GM18517 (cell line): ENCODE data around the gene CLEC2D.
"Not testable (repeated sequence)": the region's sequence is repeated elsewhere in the genome, so short reads cannot be mapped to it uniquely, and the experiment has no call there.

Experiments used
- ATAC-seq: cut with Tn5 transposase; IDR thresholded peaks from one replicate; pipeline ENCODE4 v1.9.1; 2021; ENCODE audit warnings: mild to moderate bottlenecking, moderate library complexity; ENCODE audit not compliant: unreplicated experiment

CLEC2D gene

DNA sequence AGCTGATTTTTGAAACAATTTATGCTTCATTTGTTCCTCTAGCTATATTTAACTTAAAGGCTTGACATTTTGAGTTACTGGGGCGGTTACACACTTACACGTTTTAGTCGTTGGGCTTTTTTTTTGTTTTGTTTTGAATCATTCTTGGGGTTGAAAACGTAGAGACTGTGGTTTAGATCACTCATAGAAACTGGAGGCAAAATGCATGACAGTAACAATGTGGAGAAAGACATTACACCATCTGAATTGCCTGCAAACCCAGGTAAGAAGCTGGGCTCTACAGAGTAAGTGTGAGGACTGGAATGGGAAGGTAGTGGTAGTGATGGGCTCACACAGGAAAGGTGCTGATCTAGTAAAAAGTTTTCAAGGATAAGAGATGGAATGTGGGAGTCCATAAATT is at the start of gene CLEC2D:
Gene CLEC2D, plus strand, starts transcription at position 180 of the 400 bp plus-strand sequence. Its CDS starts 22 bp downstream, at position 202.
- peak; percentile 44 for ATAC-seq

DNA sequence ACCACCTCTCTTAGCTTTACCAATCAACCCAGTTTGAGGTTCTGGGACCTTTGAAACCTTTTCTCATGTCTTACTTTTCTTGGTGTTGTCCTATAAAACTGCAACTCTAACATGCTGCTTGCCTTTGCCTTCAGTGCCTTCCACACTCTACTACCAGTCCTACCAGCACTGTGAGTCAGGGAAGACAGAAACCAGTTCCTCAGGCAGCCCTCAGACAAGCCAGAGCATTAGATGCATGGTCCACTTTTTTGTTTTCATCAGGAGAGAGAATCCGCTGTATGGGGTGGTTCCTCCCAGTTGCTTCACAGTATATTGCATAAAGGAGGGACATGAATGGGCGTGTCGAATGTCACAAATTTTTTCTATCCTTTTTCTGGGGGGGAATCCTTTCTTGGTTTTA is 44.5 kb upstream of the CLEC2D start:
- no peak for ATAC-seq

GRCh38 chr12:9626291-9626690 is 43.2 kb upstream of the CLEC2D start:
- no peak for ATAC-seq

GRCh38 chr12:9626821-9627220 is 42.7 kb upstream of the CLEC2D start:
- no peak for ATAC-seq

GRCh38 chr12:9632766-9633165 is 36.7 kb upstream of the CLEC2D start:
- no peak for ATAC-seq

DNA sequence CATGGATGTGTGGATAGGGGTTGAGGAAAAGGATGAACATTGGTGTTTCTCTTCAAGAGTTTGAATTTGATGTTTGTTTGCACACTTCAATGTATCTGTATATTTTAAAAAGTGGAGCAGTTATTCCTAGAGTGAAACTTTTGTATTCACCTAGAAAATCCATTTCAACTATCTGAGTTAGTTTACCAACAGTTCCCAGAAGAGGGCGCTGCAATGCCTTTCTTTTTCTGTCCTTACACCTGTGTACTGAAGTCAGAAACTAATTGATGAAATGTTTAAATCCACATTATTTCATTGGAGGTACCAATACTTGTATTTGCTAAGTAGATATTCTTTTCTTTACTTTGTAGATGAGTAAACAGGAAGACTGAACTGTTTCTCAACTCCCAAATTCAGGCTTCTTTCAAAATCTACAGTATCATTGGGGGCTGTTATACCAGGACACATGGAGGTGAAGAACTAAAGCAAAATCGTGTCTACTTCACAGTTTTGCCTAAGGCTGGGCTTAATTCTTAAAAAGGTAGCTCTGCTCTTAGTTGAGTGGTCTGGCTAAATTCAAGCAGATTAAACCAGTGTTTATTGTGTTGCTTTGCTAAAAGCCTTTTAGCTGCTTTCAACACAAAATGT is 35.2 kb upstream of the CLEC2D start:
- ATAC-seq: peak; percentile 57

DNA sequence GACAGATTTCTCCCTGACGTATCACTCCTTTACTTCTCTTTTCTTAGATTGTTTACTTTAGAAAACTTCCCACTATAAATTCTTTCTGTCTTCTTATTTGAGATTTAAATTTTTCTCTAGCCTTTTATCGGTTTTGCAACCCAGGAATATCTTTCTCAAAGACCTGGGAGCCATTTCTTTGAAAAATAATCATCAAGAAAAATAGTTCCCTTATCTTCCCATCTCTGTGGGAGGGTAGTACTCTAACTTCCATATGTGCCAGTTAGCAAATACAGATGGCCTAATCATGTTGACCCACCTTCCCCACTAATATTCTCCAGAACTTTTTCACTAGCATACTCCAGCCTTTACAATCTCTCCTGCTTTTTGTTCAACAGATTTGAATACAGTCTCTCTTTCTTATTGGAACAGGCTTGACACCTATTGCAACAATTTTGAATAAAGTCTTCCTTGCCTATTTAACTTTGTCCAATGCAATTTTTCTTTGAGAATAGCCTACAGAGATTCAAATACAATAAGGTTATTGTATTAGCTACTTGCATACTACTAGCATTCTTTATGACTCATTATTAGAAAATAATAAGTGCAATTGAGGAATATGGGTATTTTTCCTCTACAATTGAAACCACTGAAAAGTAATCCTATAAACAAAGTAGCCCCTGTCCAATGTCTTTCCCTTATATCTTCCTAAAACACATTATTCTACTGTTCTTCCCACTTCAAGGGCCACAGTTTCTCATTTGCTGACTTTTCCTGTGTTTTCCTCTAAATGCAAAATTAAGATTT is 34.4 kb upstream of the CLEC2D start:
- ATAC-seq: no peak

GRCh38 chr12:9636150-9636850 is 33.2 kb upstream of the CLEC2D start:
- no peak for ATAC-seq

GRCh38 chr12:9636851-9637206 is 32.7 kb upstream of the CLEC2D start:
- ATAC-seq: no peak

DNA sequence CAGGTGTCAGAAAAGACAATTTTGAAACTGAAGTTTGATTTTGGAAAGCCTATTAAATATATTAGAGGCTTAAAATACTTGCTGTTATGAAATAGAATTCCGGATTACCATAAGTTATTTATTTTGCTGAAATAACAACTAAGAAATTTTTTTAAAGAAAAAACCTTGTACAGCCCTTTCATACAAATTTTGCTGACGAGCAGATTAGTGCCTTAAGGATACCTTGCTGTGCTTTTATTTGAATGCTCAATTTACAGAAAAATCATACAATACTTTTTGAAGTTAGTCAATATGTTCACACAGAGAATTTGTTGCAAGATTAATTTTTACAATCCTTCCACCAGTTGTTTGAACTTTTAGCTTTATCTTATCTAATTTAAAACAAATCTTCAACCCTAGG is 29.5 kb upstream of the CLEC2D start:
- no peak for ATAC-seq

GRCh38 chr12:9642606-9643265 is 26.8 kb upstream of the CLEC2D start:
- no peak for ATAC-seq

DNA sequence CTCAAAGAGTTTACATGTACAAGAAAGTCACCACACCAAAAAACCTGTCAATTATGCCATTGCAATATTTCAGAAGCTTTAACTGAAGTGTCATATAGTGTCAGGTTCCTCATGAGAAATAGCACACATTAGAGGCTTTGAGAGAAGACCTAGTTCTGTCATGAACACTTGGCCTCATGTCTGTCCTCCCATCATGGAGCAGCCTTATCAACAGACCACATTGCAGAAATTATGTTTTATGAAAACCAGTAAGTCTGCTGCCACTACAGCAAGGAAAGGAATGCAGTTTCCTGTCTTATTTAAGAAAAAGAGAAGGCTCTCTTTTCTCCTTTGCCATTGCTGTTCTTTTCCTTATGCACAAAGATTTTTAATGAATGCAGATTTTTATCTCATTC is 26.2 kb upstream of the CLEC2D start:
- no peak for ATAC-seq

- not testable (repeated sequence) for ATAC-seq
Observed at GRCh38 chr12:9644985-9645551, 24.4 kb upstream of the CLEC2D start.

DNA sequence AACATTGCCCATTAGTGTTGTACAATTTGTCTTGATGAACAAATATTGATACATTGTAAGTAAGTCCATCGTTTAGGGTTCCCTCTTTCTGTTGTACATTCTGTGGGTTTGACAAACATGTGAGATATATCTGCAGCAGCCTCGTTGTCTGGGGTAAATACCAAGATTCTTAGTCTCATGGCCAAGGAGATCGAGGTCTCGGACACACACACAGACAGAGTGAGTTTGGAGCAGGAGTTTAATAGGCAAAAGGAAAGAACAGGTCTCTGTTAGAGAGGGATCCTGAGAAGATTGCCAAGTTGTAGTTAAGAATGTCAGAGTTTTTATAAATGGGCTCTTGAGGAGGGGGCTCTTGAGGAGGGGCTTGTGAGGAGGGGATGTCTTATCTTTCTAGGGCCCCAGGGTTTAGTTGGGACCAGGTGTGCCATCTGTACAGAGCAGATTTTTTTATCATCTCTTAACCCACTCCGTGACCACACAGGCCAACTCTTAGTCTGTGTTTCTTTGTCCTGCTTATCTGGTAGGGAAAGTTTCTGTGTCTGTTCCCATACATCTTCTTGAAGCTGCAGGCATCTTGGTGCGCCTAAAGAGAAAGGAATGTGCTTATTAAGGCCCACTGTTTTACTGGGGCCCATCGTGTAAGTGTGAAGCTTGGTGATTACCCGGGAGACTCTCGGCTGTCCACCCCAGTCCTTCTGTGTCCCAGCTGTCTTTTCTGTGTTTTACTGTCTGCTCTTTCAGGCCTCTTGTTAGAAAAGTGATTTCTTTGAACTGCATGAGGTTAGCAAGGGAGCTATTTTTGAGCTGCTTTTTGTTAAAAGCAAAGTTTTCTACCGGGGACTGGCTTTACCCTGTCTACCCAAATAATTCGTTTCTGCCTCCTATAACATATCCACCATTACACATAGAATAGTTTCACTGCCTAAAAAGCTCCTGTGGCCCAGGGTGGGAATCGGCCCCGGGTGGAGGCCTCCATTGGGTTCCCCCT is 22.4 kb upstream of the CLEC2D start:
- ATAC-seq: peak; percentile 1

- peak; percentile 62 for ATAC-seq
Observed at GRCh38 chr12:9647825-9648700, 21.4 kb upstream of the CLEC2D start.

- ATAC-seq: no peak
Observed at GRCh38 chr12:9648701-9649531, 20.6 kb upstream of the CLEC2D start.

DNA sequence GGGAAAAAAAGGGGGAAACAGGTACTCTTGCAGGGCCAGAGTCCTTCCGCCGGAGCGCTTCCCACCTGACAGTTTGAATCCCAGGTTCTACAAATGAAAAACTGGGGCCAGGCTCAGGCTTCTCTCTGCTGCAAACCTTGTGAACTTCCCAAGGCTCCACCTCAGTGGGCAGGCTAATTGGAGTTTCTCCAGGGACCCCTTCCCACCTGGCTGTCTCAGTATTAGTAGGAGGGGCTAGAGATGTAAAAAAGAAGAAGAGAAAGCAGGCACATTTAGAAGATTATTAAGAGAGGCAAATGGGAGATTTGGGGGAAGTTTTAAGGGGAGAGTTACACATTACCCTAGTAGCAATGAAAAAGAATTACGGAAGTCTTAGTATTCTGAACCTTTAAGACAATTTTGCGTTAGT is 20.0 kb upstream of the CLEC2D start:
- peak; percentile 16 for ATAC-seq

DNA sequence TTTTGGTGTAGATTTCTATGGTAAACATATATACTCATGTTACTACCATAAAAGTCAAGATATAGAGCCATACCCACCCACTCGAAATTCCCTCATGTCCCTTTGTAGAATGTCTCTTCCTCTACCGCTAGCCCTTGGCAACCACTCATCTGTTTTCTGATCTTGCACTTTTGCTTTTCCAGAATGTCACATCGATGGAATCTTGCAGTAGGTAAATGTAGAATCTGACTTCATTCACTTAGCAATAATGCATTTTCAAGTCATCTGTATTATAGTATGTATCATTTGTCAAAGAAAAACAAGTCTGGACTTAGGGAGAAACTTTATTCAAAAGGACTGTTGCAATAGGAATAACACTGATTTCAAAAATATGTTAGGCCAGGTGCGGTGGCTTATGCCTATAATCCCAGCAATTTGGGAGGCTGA is 19.3 kb upstream of the CLEC2D start:
- no peak for ATAC-seq
